Osteoblast (primary cell): ENCODE results near the gene S100A8. TPM values are rescaled to one million over a fixed set of nuclear protein-coding genes. Genes with fewer than 3 reads are reported as not detected.

Experiments
- DNase-seq: peaks from one replicate; pipeline ENCODE4 v3.0.0; 2011; ENCODE audit warnings: low spot score, mixed read lengths; ENCODE audit not compliant: insufficient read length; ENCODE audit errors: missing footprints
- H2AFZ ChIP-seq: 2 replicates; pipeline ENCODE4 v1.6.0; 2011; ENCODE audit warnings: mild to moderate bottlenecking, low read length
- H3K27ac ChIP-seq: 2 replicates; pipeline ENCODE4 v1.5.1; 2011; ENCODE audit warnings: mild to moderate bottlenecking, low read depth, low read length, moderate library complexity
- H3K27me3 ChIP-seq: 2 replicates; pipeline ENCODE4 v1.6.0; 2012; ENCODE audit warnings: mild to moderate bottlenecking, control low read depth, inconsistent platforms, low read length, moderate library complexity; ENCODE audit not compliant: insufficient read depth
- H3K36me3 ChIP-seq: 2 replicates; pipeline ENCODE4 v1.5.1; 2011; ENCODE audit warnings: mild to moderate bottlenecking, low read length, control low read depth, moderate library complexity; ENCODE audit not compliant: insufficient read depth
- H3K4me1 ChIP-seq: 2 replicates; pipeline ENCODE4 v1.5.1; 2011; ENCODE audit warnings: mild to moderate bottlenecking, low read length, control low read depth, moderate library complexity; ENCODE audit not compliant: insufficient read depth
- H3K4me2 ChIP-seq: 2 replicates; pipeline ENCODE4 v1.6.0; 2011; ENCODE audit warnings: mild to moderate bottlenecking, low read length; ENCODE audit not compliant: insufficient read depth
- H3K4me3 ChIP-seq: fragments of 200-600 bp; sonication (generic); 3 replicates; pipeline ENCODE4 v1.5.1; 2012; ENCODE audit warnings: mild to moderate bottlenecking, low read length, inconsistent platforms; ENCODE audit not compliant: insufficient read depth
- H3K79me2 ChIP-seq: 2 replicates; pipeline ENCODE4 v1.6.0; 2012; ENCODE audit warnings: mild to moderate bottlenecking, low read length, control low read depth, inconsistent platforms; ENCODE audit not compliant: insufficient read depth
- H3K9me3 ChIP-seq: 2 replicates; pipeline ENCODE4 v1.5.1; 2011; ENCODE audit warnings: low read depth, low read length, control low read depth
- H4K20me1 ChIP-seq: 2 replicates; pipeline ENCODE4 v1.6.0; 2012; ENCODE audit warnings: mild to moderate bottlenecking, low read length, control low read depth; ENCODE audit not compliant: insufficient read depth
- CTCF ChIP-seq: IDR thresholded peaks from 2 replicates; pipeline ENCODE4 v1.5.1; 2011; ENCODE audit warnings: mild to moderate bottlenecking, low read depth, low read length, moderate library complexity; ENCODE audit errors: extremely low read depth
- total RNA-seq: library from RNA; depleted of rRNA; stranded (reverse); fragments of >200 nt; gene quantifications from 2 replicates; pipeline ENCODE4 v1.2.3, GENCODE V29; 2012

The S100A8 gene
- total RNA-seq, 1 donor, result not detected

DNA sequence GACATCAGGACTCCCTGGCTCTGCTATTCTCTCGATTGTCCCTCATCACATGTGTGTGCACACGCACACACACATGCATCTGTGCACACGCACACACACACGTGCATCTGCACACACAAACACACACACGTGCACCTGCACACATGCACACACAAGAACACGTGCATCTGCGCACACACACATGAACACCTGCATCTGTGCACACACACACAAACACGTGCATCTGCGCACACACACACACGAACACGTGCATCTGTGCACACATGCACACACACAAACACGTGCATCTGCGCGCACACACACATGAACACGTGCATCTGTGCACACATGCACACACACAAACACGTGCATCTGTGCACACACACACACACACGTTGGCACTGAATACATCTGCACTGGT, 40.1 kb upstream of the S100A8 start:
- no peak for TF ChIP-seq CTCF
- Histone ChIP-seq H3K79me2 (no peaks in the 10 kb centered on the region), H3K36me3 (no peaks in the 10 kb centered on the region), H3K4me2 (no peak overlapping the region), H3K27me3 (no peaks in the 10 kb centered on the region), H3K4me1 (no peaks in the 10 kb centered on the region), H3K9me3 (no peaks in the 10 kb centered on the region), H3K27ac (no peak overlapping the region), H2AFZ (no peak overlapping the region), H3K4me3 (no peak overlapping the region), H4K20me1 (no peaks in the 10 kb centered on the region)
- DNase-seq, result no peak

- Histone ChIP-seq H3K27ac (no peak overlapping the region), H3K4me1 (no peaks in the 10 kb centered on the region)
- DNase-seq, result no peak
Measured at GRCh38 chr1:153430561-153430960, 39.7 kb upstream of the S100A8 start.

GRCh38 chr1:153430166-153430553, 39.3 kb upstream of the S100A8 start:
- Histone ChIP-seq H3K4me2 (no peak overlapping the region), H3K9me3 (no peaks in the 10 kb centered on the region), H3K4me3 (no peak overlapping the region), H3K27ac (no peak overlapping the region), H3K36me3 (no peaks in the 10 kb centered on the region), H3K4me1 (no peaks in the 10 kb centered on the region), H3K27me3 (no peaks in the 10 kb centered on the region), H3K79me2 (no peaks in the 10 kb centered on the region), H4K20me1 (no peaks in the 10 kb centered on the region), H2AFZ (no peak overlapping the region)
- no peak for TF ChIP-seq CTCF
- DNase-seq, result no peak

More at GRCh38 chr1:153430561-153430960, 39.7 kb upstream of the S100A8 start:
- no peaks in the 10 kb centered on the region for H3K36me3 ChIP-seq
- no peak overlapping the region for H3K4me2 ChIP-seq
- no peaks in the 10 kb centered on the region for H4K20me1 ChIP-seq
- no peaks in the 10 kb centered on the region for H3K79me2 ChIP-seq
- H2AFZ ChIP-seq, result no peak overlapping the region
- no peaks in the 10 kb centered on the region for H3K9me3 ChIP-seq
- TF ChIP-seq CTCF, result no peak
- H3K4me3 ChIP-seq, result no peak overlapping the region
- H3K27me3 ChIP-seq, result no peaks in the 10 kb centered on the region

DNA sequence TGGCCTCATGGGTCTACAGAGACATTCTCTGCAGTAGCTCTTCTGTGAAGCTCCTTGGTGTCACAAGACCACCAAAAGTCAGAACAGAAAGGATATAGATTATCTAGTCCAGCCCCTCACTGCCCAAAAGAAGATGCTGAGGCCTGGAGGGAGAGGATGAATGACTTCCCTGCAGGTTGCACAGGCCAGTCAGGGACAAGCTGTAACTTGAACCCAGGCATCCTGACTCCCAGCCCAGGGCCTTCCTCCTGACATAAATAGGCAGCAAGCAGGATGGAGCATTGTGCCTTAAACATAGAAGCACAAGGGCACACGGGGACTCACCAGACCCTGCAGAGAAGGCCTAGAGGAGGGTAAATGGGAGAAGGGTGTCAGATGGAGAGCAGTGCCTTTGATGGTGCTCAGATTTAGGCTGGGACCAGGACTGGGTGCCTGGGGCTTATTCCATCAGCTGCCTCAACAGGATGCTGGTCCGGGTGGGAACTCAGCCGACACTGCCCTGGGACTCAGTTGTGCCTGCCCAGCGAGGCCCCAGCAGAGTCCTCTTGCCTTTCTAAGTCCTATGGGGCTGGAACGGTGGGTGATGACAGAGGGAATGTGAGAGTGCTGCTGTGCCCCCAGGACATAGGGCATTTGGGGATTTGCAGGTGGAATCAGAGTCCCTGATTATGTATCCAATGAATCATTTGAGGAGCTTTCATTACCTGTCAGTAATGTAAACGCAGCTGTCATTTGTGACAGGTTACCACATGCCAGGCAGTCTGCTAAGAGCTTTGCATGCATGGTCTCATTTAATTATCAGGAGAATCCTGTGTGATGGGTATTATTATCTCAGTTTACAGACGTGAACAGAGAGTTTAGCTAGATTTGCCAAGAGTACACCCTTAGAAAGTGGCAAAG, 38.6 kb upstream of the S100A8 start:
- H3K79me2 ChIP-seq, result no peaks in the 10 kb centered on the region
- no peak for TF ChIP-seq CTCF

More for the DNA sequence above, 38.6 kb upstream of the S100A8 start:
- DNase-seq, result no peak
- Histone ChIP-seq H3K4me2 (no peak overlapping the region), H3K4me3 (no peak overlapping the region), H2AFZ (no peak overlapping the region), H3K27ac (no peak overlapping the region), H4K20me1 (no peaks in the 10 kb centered on the region), H3K36me3 (no peaks in the 10 kb centered on the region), H3K9me3 (no peaks in the 10 kb centered on the region), H3K27me3 (no peaks in the 10 kb centered on the region), H3K4me1 (no peaks in the 10 kb centered on the region)
